Stimulated activated CD4-positive, alpha-beta T cell treated with anti-CD3 and anti-CD28 coated beads, TNF-alpha, amount 100 ng/mL, for 4 hours (primary cell): ENCODE data around the gene PFN2.
"Not testable (repeated sequence)": the region's sequence is repeated elsewhere in the genome, so short reads cannot be mapped to it uniquely, and the experiment has no call there.

Experiments
- DNase-seq, 3 experiments: peaks; one replicate each; pipeline ENCODE4 v3.0.0-alpha.2; 2020; ENCODE audit warnings: low read depth in 3 of 3

The PFN2 gene

GRCh38 chr3:149968216-149968615 is 2.5 kb downstream of the PFN2 start:
- DNase-seq: no peak

GRCh38 chr3:149967086-149967685 is 3.5 kb downstream of the PFN2 start:
- DNase-seq: no peak

- DNase-seq: no peak
Observed at GRCh38 chr3:149965278-149965677, 5.4 kb downstream of the PFN2 start.

- DNase-seq: no peak
Observed at GRCh38 chr3:149964291-149964690, 6.4 kb downstream of the PFN2 start.

- no peak for DNase-seq
Observed at GRCh38 chr3:149963485-149963884, 7.2 kb downstream of the PFN2 start.

- no peak for DNase-seq
Observed at GRCh38 chr3:149959443-149959842, 11.3 kb downstream of the PFN2 start.

- DNase-seq: no peak
Observed at GRCh38 chr3:149958171-149958796, 12.4 kb downstream of the PFN2 start.

- no peak for DNase-seq
Observed at GRCh38 chr3:149957361-149958125, 13.2 kb downstream of the PFN2 start.

GRCh38 chr3:149955449-149955848 is 15.2 kb downstream of the PFN2 start:
- no peak for DNase-seq

GRCh38 chr3:149954812-149955211 is 15.9 kb downstream of the PFN2 start:
- no peak for DNase-seq

GRCh38 chr3:149949181-149949580 is 21.5 kb downstream of the PFN2 start:
- no peak for DNase-seq

- no peak for DNase-seq
Observed at GRCh38 chr3:149947231-149947630, 23.5 kb downstream of the PFN2 start.

- DNase-seq: not testable (repeated sequence)
Observed at GRCh38 chr3:149943966-149944365, 26.7 kb downstream of the PFN2 start.

GRCh38 chr3:149942409-149942808 is 28.3 kb downstream of the PFN2 start:
- DNase-seq: no peak

GRCh38 chr3:149941946-149942345 is 28.7 kb downstream of the PFN2 start:
- no peak for DNase-seq

GRCh38 chr3:149941186-149941585 is 29.5 kb downstream of the PFN2 start:
- no peak for DNase-seq

GRCh38 chr3:149938392-149939055 is 32.2 kb downstream of the PFN2 start:
- not testable (repeated sequence) for DNase-seq

GRCh38 chr3:149936812-149937230 is 33.9 kb downstream of the PFN2 start:
- DNase-seq: peak in 2 of 3 experiments; percentile 3 to 6

GRCh38 chr3:149934524-149934923 is 36.2 kb downstream of the PFN2 start:
- DNase-seq: no peak

GRCh38 chr3:149933858-149934257 is 36.8 kb downstream of the PFN2 start:
- no peak for DNase-seq

- no peak for DNase-seq
Observed at GRCh38 chr3:149933008-149933407, 37.7 kb downstream of the PFN2 start.

GRCh38 chr3:149920119-149920518 is 50.6 kb downstream of the PFN2 start:
- DNase-seq: no peak
